GM12865 (cell line): ENCODE results near the gene LIMCH1.

Experiments
- DNase-seq: peaks from one replicate; pipeline ENCODE4 v3.0.0; 2010; ENCODE audit warnings: low read depth
- H3K4me3 ChIP-seq: 2 replicates; pipeline ENCODE4 v1.5.1; 2011; ENCODE audit warnings: mild to moderate bottlenecking, low read depth, low read length, control low read depth
- TF ChIP-seq, protein P1 (sequence below): IDR thresholded peaks from 2 replicates; pipeline ENCODE4 v1.5.1; 2011; ENCODE audit warnings: low read length, control low read depth, low read depth, inconsistent platforms; ENCODE audit not compliant: insufficient read depth; ENCODE audit errors: missing control alignments

LIMCH1 gene

DNA sequence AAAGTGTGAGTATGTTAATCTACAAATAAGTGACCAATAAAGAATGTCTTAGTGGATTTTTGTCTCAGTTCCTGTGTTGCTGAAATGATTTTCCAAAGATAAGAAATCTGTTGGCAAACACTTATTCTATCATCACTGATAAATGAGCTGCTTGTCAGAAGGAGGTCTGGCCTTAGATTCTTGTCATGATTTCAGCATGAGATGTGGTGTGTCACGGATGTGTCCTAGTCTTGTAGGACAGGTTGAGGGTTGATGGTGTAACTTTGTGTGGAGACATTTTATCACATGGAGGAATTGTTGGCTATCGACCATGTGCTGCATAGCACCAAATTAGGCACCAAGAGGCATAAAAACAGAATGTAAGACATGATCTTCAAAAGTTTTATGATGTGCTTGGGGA is 31.8 kb upstream of the LIMCH1 start:
- H3K4me3 ChIP-seq, result no peak overlapping the region
- no peak for DNase-seq
- TF ChIP-seq, protein P1, sequence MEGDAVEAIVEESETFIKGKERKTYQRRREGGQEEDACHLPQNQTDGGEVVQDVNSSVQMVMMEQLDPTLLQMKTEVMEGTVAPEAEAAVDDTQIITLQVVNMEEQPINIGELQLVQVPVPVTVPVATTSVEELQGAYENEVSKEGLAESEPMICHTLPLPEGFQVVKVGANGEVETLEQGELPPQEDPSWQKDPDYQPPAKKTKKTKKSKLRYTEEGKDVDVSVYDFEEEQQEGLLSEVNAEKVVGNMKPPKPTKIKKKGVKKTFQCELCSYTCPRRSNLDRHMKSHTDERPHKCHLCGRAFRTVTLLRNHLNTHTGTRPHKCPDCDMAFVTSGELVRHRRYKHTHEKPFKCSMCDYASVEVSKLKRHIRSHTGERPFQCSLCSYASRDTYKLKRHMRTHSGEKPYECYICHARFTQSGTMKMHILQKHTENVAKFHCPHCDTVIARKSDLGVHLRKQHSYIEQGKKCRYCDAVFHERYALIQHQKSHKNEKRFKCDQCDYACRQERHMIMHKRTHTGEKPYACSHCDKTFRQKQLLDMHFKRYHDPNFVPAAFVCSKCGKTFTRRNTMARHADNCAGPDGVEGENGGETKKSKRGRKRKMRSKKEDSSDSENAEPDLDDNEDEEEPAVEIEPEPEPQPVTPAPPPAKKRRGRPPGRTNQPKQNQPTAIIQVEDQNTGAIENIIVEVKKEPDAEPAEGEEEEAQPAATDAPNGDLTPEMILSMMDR, result no peak

- TF ChIP-seq, protein P1, result no peak
- H3K4me3 ChIP-seq, result no peak overlapping the region
- no peak for DNase-seq
Measured at GRCh38 chr4:41507291-41507947, 30.5 kb upstream of the LIMCH1 start.

- TF ChIP-seq, protein P1, result no peak
- H3K4me3 ChIP-seq, result no peak overlapping the region
- no peak for DNase-seq
Measured at GRCh38 chr4:41509451-41509866, 28.5 kb upstream of the LIMCH1 start.

- TF ChIP-seq, protein P1, result no peak
- no peak for DNase-seq
- no peak overlapping the region for H3K4me3 ChIP-seq
Measured at GRCh38 chr4:41510179-41510578, 27.8 kb upstream of the LIMCH1 start.

DNA sequence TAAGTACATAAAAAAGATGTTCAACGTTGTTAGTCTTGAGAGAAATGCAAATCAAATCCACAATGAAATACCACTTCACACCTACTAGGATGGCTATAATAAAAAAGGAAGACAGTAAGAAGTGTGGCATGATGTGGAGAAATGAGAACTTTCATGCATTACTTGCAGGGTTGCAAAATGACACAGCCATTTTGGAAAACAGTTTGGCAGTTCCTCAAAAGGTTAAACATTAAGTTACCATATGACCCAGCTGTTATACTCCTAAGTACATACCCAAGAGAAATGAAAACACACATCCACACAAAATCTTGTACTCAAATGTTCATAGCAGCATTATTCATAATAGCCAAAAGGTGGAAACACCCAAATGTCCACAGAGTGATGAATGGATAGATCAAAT is 25.8 kb upstream of the LIMCH1 start:
- DNase-seq, result no peak
- TF ChIP-seq, protein P1, result no peak
- H3K4me3 ChIP-seq, result no peak overlapping the region

- no peak for DNase-seq
- no peak overlapping the region for H3K4me3 ChIP-seq
- TF ChIP-seq, protein P1, result no peak
Measured at GRCh38 chr4:41512596-41512995, 25.4 kb upstream of the LIMCH1 start.

- TF ChIP-seq, protein P1, result no peak
- no peak for DNase-seq
- no peak overlapping the region for H3K4me3 ChIP-seq
Measured at GRCh38 chr4:41514169-41514568, 23.8 kb upstream of the LIMCH1 start.
